HG02840 (cell line): ENCODE results near the gene CPED1.
"Not testable (repeated sequence)": the region's sequence is repeated elsewhere in the genome, so short reads cannot be mapped to it uniquely, and the experiment has no call there.

Source experiments
- ATAC-seq: cut with Tn5 transposase; IDR thresholded peaks from one replicate; pipeline ENCODE4 v1.9.1; 2021; ENCODE audit warnings: mild to moderate bottlenecking, moderate library complexity, moderate number of reproducible peaks; ENCODE audit not compliant: unreplicated experiment, low FRiP score

The CPED1 gene

DNA sequence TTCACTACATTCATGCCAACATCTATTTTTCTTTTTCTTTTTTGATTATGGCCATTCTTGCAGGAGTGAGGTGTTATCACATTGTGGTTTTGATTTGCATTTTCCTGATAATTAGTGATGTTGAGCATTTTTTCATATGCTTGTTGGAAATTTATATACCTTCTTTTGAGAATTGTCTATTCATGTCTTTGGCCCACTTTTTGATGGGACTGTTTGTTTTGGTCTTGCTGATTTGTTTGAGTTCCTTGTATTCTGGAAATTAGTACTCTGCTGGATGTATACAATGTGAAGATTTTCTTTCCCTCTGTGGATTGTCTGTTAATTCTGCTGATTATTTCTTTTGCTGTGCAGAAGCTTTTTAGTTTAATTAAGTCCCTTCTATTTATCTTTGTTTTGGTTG is 48.3 kb downstream of the CPED1 start:
- not testable (repeated sequence) for ATAC-seq

DNA sequence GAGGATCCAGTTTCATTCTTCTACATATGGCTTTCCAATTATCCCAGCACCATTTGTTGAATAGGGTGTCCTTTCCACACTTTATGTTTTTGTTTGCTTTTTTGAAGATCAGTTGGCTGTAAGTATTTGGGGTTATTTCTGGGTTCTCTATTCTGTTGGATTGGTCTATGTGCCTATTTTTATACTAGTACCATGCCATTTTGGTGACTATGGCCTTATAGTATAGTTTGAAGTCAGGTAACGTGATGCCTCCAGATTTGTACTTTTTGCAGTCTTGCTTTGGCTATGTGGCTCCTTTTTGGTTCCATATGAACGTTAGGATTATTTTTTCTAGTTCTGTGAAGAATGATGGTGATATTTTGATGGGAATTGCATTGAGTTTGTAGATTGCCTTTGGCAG is 48.8 kb downstream of the CPED1 start:
- not testable (repeated sequence) for ATAC-seq

DNA sequence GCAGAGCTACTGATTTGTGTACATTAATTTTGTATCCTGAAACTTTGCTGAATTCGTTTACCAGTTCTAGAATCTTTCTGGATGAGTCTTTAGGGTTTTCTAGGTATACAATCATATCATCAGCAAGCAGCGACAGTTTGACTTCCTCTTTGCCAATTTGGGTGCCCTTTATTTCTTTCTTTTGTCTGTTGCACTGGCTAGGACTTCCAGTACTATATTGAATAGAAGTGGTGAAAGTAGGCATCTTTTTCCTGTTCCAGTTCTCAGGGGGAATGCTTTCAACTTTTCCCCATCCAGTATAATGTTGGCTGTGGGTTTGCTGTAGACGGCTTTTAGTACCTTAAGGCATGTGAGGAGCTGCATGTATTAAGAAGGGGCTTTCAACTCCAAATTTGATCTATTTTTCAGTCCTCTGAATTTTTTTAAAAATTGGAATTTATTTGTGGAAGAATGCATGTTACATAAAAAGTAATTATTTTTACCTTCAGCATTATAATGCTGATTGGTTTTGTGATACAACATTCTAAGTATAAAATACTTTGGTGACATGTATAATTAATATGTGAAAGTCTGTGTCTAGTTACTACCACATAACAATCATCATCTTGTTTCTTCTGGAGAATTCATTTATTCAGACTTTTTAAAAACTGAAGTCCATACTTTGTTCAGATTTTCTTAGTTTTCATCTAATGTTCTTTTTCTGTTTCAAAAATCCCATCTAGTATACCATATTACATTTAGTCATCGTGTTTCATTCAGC is 49.6 kb downstream of the CPED1 start:
- no peak for ATAC-seq

DNA sequence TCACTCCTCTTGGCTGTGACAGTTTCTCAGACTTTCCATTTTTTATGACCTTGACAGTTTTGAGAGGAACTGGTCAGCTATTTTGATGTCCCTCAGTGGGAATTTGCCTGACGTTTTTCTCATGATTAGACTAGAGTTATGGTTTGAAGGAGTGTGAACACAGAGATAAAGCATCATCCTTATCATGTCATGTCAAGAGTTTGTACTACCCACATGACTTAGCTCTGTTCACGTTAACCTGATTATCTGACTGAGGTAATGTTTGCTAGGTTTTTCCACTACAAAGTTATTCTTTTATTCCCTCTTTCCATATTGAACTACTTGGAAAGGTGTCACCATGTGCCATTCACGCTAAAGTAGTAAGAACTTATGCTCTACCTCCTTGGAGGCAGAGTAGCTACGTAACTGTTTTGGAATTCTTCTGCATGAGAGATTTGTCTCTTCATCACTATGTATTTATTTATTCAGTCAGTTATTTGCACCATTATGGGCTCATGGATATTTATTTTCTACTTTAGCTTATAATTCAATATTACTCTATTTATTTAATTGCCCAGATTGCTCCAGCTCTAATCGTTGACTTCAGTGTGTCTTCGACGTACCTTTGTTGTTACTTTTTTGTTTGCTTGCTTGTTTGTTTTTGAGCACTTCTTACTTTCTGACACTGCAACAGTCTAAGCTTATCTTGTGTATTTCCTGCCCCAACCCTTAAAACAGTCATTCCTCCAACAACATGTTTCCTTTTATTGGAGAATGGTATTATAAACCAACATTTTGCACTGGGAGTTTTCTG is 50.4 kb downstream of the CPED1 start:
- ATAC-seq, result no peak

DNA sequence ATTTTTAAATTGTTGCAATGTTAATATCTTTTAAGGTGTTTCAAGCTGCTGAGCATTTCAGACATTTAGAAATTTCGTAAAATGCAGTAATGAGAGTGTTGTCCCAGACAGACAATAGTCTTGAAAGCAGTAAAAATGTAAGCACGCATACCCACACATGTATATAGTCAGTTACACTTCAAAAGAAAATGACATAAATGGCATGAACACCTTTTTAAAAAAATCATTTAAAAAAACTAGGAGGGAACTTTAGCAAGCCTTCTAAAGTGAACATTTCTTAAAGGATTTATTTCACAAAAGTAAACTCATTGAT is 51.0 kb downstream of the CPED1 start:
- ATAC-seq, result no peak

DNA sequence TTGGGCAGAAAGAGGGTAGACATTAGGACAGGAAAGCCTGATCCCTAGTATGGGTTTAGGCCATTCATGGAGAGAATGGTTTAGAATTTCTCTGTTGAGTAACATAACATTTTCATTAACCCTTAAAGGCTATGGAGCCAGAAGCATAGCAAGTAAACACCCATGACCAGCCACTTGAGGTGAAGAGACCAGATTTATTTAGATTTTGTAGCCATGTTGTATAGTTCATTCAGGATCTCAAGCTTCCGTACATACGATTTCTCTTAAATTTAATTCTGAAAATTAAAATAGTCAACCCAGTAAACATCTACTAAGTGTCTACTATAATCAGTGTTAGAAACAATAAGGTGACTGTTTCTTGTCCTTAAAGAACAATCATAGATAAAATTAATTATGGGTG is 51.5 kb downstream of the CPED1 start:
- ATAC-seq, result no peak

DNA sequence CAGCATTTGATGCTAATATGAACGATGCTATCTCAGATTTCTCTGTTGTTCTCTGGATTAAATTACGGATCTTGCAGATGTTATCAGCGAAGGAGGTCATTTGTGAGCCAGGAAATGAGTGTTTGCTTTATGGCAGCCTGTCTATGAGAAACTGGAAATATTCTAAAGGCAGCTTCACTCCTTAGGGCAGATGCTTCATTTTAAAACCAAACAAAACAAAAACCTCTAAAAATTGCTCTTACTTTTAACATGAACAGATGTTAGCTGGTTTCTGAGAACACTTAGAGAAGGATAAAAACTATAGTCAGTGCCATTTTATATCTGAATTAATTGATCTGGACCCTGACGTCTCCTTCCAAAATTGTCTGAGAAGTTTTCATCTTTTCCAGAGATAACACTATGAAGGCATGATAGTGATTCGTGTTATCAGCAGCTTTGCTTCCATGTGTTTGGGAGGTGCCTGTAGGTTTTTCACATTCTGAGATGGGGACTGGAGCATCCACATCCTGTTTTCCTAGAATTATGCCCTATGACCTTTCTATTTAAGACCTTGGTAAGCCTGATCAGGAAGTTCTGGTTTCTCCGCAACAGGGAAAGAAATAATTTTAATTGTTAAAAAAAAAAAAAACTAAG is 53.1 kb downstream of the CPED1 start:
- no peak for ATAC-seq

DNA sequence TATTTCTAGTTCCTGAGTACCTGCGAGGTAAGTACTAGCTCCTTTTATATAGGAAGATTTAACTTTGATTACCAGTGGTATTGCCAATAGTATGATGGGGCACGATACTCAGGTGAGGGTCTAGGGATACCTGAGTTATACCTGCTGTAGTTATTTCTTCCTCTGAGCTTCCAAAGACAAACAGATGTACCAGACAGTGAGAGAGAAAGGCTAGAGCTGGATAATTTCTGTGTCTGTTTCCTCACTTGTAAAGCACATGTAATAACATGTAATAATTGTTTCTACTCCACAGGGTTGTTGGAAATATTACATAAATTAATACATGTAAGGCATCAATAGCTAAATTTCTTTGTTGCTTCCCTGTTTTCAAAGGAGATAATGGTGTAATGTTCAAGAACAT is 53.7 kb downstream of the CPED1 start:
- ATAC-seq, result no peak

DNA sequence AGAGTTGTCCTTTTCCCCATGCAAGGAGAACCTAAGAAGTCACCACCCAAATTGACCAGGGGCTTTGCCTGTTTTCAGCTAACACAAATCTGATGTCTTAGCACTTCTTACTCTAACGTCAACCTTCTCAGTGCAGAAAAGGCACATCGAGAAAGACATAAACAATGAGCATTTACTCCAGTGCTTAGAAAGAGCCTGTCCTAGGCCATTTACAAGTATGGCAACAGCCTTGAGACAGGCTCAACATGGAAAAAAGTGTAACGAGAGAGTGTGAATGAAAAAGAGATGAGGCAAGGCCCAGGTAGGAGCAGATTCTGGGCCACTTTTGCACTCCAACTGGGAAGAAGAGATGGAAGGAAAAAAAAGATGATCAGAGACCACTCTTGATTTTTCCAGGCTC is 54.4 kb downstream of the CPED1 start:
- ATAC-seq, result no peak

DNA sequence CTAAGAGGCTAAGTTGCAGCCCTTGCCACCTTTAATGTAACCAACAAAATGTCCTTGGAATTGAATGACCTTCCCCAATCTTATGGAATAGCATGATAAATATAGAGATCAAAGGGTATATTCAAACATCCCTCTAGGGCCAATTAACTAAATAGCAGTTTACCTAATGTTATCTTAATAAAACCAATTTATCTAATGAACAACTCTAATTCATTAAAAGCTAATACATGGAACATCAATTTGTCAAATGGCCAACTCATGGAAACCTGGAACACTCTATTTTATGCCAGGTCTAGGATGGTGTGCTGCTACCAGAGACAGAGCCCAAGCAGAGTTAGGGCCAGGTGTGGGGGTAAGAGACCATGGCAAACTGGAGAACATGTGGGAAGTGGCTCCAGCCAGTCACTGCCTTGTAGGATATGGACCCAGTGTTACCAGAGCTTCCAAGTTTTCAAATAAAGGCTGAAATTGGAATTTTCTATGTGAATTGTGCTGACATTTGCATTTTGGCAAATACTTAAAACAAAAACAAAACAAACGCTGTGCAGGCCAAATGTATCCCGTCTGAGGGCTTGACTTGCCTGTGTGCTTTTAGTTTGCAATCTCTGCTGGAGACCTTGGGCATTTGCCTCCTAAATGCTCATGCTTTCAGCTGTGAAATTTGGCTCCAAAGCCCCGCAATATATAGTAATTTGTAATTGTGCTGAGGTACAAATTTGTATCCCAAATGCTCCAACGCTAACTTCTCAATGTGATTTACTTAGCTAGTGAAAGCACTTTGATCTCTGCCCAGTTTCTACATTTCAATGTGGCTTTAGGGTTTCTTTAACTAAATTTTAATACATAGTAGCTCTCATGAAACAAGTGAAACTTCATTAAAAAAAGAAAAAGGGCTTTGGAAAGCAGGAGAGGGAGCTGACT is 55.1 kb downstream of the CPED1 start:
- no peak for ATAC-seq

DNA sequence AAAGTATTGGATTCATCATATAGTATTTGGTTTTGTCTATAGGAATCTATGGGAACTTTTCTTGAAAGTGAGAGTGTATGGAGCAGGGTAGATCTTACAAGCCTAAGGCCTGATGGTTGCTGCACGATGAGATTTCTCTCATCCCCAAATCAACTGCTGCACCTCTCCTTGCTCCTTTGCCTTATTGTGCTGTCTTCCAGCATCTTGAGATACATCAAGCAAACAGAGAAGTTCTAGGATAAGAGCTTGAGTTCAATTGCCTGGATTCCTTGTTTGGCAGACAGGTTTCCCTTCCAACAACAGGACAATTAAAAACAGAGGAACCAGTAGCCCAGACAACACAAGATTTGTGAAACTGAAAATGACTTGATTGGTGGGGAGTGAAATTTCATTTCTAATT is 56.6 kb downstream of the CPED1 start:
- ATAC-seq, result no peak

DNA sequence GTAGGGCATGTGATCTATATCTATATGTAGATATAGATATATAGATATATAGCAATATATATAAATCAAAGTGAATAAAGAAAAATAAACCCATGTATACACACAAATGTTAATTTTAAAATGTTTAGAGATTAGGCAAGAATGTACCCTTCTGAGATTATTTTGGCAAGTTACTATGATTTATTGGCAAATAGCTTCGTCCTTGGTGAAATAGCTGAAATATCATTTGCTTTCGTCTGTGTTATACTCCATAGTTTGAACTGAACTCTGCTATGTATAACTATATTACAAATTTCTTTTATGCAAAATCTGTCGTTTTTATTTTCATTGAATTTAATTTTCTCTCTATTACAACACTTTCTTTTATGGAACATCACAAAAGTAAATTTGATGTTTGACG is 57.5 kb downstream of the CPED1 start:
- no peak for ATAC-seq

DNA sequence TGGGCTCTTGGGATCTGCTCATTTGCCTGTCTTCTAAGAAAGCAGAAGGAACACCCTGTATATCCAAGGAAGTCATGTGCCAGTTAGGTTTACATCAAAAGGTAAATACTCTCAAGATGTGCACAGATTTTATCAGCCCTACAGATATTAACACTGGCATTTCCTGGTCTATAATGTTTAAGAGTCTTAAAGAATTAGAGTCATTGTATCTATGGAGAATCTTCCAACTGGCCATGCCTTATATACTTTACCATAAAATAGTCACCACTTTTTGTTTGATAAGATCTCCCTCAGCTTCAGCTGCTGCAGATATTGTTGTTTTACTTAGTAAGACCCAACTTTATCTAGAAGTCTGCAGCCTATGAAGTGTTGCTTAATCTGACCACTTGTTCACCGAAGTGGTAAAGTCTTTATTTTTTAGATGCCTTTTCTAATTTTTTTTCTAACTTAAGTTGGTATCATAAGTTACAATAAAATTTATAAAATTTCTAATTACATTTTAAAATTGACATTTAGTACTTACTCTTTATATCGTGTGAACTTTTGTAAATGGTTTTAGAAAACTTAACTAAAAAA is 58.5 kb downstream of the CPED1 start:
- no peak for ATAC-seq

DNA sequence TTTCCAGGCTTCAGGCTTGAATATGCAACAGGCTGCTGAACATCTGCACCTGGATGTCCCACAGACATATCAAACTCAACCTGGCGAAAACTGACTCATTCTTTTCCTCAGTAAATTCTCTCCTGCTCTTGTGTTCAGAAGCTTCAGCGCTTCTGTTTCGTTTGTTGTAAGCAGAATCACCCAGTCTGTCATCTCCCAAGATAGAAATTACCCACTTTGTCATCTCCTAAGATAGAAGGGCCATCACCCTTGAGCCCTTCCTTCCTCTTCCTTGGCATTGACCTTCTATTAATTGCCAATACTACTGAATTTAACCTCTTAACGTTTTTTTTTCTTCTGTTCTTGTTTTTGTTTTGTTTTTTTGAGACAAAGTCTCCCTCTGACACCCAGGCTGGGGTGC is 59.7 kb downstream of the CPED1 start:
- no peak for ATAC-seq

DNA sequence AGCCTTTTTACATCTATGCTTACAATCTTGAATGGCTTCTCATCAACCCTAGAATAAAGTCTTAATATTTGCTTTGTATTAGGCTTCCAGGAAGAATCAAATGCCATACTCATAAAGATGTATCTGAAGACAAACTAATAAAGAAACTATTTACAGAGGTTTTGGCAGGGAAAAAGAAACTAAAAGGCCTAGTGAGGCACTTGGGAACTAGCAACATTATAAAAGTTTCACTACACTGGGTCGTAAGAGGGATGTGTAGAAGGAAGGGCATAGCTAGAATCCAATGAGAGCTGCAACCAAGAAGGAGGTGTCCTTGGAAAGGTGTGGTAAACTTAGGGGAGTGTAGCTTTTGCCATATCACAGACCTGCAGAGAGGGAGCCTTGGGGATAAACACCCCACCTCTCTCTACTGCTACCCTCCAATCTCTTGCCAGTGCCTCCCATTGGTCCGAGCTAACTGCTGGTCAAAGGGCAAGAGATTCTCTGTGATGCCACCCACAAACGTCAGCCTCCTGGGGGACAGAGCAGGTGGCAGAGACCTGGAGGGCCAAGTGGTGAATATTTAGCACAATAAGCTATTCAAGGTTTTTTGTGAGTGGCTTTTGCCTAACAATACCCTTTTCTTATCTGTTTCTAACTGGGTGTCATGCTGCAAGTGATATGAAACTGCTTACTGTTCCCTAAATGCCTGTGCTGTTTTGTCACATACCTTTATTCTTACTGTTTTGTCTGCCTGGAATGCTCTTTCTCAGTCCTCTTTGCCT is 60.7 kb downstream of the CPED1 start:
- no peak for ATAC-seq

DNA sequence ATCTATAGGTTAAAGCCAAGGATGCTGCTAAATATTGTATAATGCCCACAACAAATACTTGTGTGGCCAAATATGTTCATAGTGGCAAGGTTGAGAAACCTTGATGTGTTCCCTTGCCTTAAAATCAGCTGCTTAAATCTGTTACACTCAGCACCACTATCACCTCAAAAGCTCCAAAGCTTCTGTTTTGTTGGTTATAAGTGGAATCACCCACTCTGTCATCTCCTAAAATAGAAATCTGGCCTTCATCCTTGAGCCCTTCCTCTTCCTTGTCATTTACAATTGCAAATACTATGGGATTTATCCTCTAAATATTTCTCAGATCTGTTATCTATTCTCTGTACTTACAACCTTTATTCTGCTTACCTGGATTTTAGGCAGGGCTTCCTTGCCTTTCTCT is 61.4 kb downstream of the CPED1 start:
- ATAC-seq, result no peak

DNA sequence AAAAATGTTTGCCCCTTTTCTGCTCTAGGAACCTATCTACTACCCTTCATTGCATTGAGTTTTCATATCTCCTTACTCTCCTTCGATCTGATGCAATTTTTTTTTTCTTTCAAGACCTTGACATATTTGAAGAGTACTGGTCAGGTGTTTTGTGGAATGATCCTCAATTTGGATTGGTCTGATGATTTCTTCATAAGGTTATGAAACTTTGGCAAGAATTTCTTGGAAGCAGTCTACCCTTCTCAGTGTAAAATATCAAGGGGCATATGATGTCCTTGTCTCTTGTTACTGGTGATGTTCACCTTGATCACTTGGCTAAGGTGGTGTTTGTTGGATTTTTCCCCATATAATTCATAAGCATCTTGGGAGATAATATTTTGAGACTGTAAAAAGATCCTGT is 64.7 kb downstream of the CPED1 start:
- no peak for ATAC-seq

DNA sequence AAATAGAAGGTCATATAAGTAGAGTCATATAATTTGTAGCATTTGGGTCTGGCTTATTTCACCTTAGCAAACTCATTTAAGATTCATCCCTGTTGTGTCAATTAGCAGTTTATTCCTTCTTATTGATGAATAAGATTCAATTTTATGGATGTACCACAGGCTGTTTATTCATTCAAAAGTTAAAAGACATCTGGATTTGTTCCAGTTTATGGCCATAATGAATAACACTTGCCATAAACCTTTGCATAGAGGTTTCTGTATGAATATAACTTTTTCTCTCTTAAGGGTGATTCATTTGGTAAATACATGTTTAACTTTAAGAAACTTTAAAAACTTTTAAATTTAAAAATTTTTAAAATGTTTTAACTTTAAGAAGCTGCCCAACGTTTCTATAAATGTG is 66.4 kb downstream of the CPED1 start:
- ATAC-seq, result no peak

DNA sequence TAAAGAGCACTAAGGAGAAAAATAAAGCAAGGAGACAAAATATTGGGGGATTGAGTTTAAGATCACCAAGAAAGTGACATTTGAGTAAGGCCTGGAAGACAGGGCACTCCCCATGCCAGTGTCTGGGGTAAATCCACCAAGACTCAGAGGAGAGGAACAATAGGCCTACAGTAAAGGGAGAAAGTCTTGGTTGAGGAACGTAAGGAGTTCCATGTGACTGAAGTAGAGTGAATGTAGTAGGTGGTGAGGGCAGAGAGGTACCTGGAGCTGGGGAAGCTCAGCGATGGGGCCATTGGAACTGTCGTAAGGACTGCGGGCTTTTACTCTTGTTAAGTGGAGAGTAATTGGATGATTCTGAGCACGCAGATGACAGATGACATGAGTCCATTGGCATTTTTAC is 69.4 kb downstream of the CPED1 start:
- no peak for ATAC-seq

DNA sequence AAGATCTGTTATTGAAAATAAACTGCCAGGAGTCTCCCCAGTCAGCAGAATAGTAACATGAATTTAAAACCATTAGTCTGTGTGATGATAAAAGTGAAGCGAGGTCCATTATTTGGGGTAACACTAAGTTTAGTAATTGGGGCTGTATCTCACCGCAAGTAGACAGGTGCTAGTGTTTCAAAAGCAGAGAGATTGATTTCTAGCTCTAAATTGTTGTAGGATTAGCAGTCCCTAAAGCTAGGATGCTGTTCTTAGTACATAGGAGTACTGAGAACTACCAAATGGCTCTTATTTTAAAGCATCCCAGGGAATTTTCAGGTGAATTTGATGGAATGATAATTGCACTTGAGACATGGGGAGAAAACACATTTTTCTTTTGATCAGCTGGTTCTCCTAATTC is 70.5 kb downstream of the CPED1 start:
- ATAC-seq, result no peak
